HG02588 (cell line): ENCODE measurements around the gene CFB.
"Not testable (repeated sequence)": the region's sequence is repeated elsewhere in the genome, so short reads cannot be mapped to it uniquely, and the experiment has no call there.

ENCODE experiments used
- ATAC-seq: cut with Tn5 transposase; IDR thresholded peaks from one replicate; pipeline ENCODE4 v1.9.1; 2021; ENCODE audit warnings: mild to moderate bottlenecking, moderate library complexity; ENCODE audit not compliant: unreplicated experiment

CFB gene

GRCh38 chr6:31969712-31970603 is 24.1 kb downstream of the CFB start:
- ATAC-seq, result no peak

- no peak for ATAC-seq
These were observed 24.8 kb downstream of the CFB start for GRCh38 chr6:31970604-31971271.

GRCh38 chr6:31971279-31971992 is 25.5 kb downstream of the CFB start:
- no peak for ATAC-seq

- peak; percentile 83 for ATAC-seq
These were observed 26.3 kb downstream of the CFB start, which contains the start of gene DXO for GRCh38 chr6:31971993-31972708. TSS of gene DXO (minus strand) at chr6:31972138. CDS start at chr6:31971675, 463 bp downstream.

- ATAC-seq, result no peak
These were observed 26.9 kb downstream of the CFB start for GRCh38 chr6:31972709-31973350.

GRCh38 chr6:31976065-31976464 is 30.2 kb downstream of the CFB start:
- ATAC-seq, result not testable (repeated sequence)

- ATAC-seq, result no peak
These were observed 32.0 kb downstream of the CFB start for GRCh38 chr6:31977816-31978431.

GRCh38 chr6:31978831-31979230 is 32.9 kb downstream of the CFB start:
- ATAC-seq, result no peak

GRCh38 chr6:31979238-31979898 is 33.5 kb downstream of the CFB start:
- no peak for ATAC-seq

GRCh38 chr6:31980195-31980876 is 34.4 kb downstream of the CFB start:
- not testable (repeated sequence) for ATAC-seq

GRCh38 chr6:31980998-31981397 is 35.1 kb downstream of the CFB start:
- not testable (repeated sequence) for ATAC-seq

GRCh38 chr6:31981744-31982143 is 35.8 kb downstream of the CFB start, which contains the start of gene C4A:
TSS of gene C4A (plus strand) at chr6:31982057. CDS start at chr6:31982108, 51 bp downstream.
- not testable (repeated sequence) for ATAC-seq

GRCh38 chr6:31989363-31989762 is 43.5 kb downstream of the CFB start:
- not testable (repeated sequence) for ATAC-seq

- not testable (repeated sequence) for ATAC-seq
These were observed 48.5 kb downstream of the CFB start for GRCh38 chr6:31994421-31994820.

GRCh38 chr6:31996385-31996784 is 50.5 kb downstream of the CFB start:
- not testable (repeated sequence) for ATAC-seq
